Tibial nerve (tissue), 3 donors: ENCODE data around the gene ARFGAP2.
A peak's percentile ranks its signal among the peaks of the same experiment; 100 is the strongest.

ENCODE experiments used
- CTCF ChIP-seq, 5 experiments: fragments of 200-600 bp in 3 of 5; fragments of 450-650 bp in 2 of 5; sonication (generic) in 3 of 5; IDR thresholded peaks; one replicate each; pipeline ENCODE4 v1.5.1; 2016 to 2019; ENCODE audit warnings: antibody characterized with exemption in 5 of 5, mild to moderate bottlenecking in 3 of 5, moderate library complexity in 2 of 5
- POLR2A ChIP-seq, 2 donors: fragments of 450-650 bp; IDR thresholded peaks; one replicate each; pipeline ENCODE4 v1.6.1; 2017; ENCODE audit warnings: antibody characterized with exemption in 2 of 2, mild to moderate bottlenecking in 2 of 2, moderate library complexity in 2 of 2

DNA sequence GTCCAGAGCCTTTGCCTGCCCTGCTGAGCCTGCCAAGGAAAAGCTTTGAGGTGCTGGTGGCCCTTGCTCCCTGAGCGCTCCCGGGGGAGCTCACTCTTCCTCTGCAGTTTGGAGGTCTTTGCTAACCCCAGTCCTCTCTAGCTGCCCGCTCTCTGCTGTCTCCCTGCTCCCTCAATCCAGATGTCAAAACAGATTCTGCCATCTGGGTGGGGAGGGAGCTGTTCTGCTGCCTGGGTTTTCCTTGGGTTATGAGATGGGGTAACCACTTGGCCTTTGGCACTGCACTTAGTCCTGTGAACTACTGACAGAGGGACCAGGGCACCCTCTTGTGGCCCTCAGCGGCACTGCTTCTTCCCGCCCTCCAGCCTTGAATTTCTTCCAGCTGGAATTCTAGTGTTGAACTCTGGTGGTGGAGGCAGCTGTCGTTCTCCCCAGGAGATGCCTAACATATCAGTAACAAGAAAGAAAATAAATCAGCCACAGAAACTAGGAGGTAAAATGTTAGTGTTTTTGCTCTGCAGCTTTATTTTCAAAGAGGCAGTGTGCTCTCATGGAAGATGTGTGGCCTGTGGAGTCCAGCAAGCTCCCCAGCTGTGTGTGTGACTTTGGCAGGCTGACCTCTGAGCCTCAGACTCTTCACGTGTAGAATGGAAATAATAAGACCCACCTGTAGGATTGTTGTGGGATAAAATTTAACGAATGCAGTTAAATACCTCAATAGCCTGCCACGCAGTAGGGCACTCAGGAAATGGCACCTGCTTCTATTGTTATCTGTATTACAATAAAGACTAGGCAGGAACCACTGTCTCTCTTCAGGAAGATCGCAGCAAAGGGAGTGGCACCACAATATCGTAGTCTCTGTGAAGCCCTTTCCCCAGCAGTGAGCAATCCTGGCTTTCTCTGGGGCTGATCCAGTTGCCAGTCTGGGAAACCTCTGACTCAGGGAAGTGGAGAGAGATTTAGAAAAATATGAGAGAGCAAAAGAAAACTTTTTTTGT, 23.4 kb downstream of the ARFGAP2 start:
- TF ChIP-seq POLR2A (IDR thresholded peaks at IDR 0.05) (no peak), CTCF (IDR thresholded peaks at IDR 0.05) (peak; percentile 90 to 96 (median 93))
